ENCODE data around the gene MAPK9. TPM values are rescaled to one million over a fixed set of nuclear protein-coding genes. Genes with fewer than 3 reads are reported as not detected.
A peak's percentile ranks its signal among the peaks of the same experiment; 100 is the strongest.

MAPK9 gene
- total RNA-seq, 1 experiment from 2014 or later, result 38.6 TPM

DNA sequence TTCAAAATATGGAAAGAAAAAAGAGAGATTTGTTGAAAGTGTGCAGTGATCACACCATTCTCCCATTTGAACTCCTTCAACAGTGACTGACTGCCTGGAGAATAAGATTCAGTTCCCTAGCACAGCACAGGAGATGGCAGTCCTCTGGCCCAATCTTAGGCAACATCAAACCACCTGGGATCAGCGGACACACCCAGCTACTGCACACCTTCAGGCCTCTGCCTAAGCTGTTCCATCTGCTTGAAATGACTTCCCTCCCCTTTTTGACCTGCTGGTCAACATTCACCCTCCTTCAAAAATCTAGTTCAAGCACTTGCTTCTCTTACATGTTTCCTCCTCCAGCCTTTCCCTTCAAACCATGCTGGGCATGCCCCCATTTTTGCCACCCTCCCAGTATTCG is 4.5 kb downstream of the MAPK9 start:
- H3K18ac ChIP-seq (ENCODE audit: insufficient read length, low read depth, low read length), result no peak overlapping the region
- Mint-ChIP-seq H3K4me3 (no peak overlapping the region), H3K36me3 (ENCODE audit: insufficient read depth in 1 of 3, low read depth in 3 of 3) (peaks cover 26 to 29% (median 26%) of the 10 kb centered on the region in 3 experiments), H3K4me1 (peaks cover 21 to 35% of the 10 kb centered on the region in 2 experiments), H3K9me3 (peaks cover 0 to 2% of the 10 kb centered on the region in 2 experiments; a peak in 2 of 5 replicates), H3K27me3 (ENCODE audit: low read depth) (no peaks in the 10 kb centered on the region), H3K27ac (peak overlapping the region in 1 of 3 experiments; percentile 8; a peak in 1 of 7 replicates)
- no peak for DNase-seq
- TF ChIP-seq, protein P1, sequence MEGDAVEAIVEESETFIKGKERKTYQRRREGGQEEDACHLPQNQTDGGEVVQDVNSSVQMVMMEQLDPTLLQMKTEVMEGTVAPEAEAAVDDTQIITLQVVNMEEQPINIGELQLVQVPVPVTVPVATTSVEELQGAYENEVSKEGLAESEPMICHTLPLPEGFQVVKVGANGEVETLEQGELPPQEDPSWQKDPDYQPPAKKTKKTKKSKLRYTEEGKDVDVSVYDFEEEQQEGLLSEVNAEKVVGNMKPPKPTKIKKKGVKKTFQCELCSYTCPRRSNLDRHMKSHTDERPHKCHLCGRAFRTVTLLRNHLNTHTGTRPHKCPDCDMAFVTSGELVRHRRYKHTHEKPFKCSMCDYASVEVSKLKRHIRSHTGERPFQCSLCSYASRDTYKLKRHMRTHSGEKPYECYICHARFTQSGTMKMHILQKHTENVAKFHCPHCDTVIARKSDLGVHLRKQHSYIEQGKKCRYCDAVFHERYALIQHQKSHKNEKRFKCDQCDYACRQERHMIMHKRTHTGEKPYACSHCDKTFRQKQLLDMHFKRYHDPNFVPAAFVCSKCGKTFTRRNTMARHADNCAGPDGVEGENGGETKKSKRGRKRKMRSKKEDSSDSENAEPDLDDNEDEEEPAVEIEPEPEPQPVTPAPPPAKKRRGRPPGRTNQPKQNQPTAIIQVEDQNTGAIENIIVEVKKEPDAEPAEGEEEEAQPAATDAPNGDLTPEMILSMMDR (conservative IDR thresholded peaks at IDR 0.05), result no peak
- WGBS (ENCODE audit: extremely low coverage, insufficient read length, low lambda C conversion rate), result no CpG with 5 or more reads among the region's 2 CpGs
- no peak overlapping the region for H3K4ac ChIP-seq (ENCODE audit: low read depth, low read length)
- H4K5ac ChIP-seq (ENCODE audit: insufficient read length, low read depth, low read length), result no peak overlapping the region
- H3K4me1 ChIP-seq (ENCODE audit: insufficient read depth, low read length), result peaks cover 2% of the 10 kb centered on the region; the same call in 1 of the 2 replicates
- no peak overlapping the region for H2BK120ac ChIP-seq (ENCODE audit: low read depth, low read length, poor library complexity, severe bottlenecking)
- no peak overlapping the region for H3K27ac ChIP-seq (ENCODE audit: insufficient read length, low read depth, low read length)
- H2BK20ac ChIP-seq (ENCODE audit: low read depth, low read length, poor library complexity, severe bottlenecking), result no peak overlapping the region
- H3K23ac ChIP-seq (ENCODE audit: insufficient read length, low read depth, low read length), result no peak overlapping the region
- H2AK5ac ChIP-seq (ENCODE audit: insufficient read length, low read length), result no peak overlapping the region
- H3K56ac ChIP-seq (ENCODE audit: insufficient read length, low read depth, low read length), result no peak overlapping the region
- H3K14ac ChIP-seq (ENCODE audit: insufficient read depth, low read length), result no peak overlapping the region
- H3K4me2 ChIP-seq (ENCODE audit: insufficient read depth, insufficient read length, low read length), result no peak overlapping the region
- H3T11ph ChIP-seq (ENCODE audit: low read length), result no peak overlapping the region
- H4K8ac ChIP-seq (replicated peaks; ENCODE audit: insufficient read length, low read depth, low read length), result no peak overlapping the region
- no peak overlapping the region for H2AFZ ChIP-seq (ENCODE audit: low read length)
- H3K79me2 ChIP-seq (ENCODE audit: insufficient read depth, low read length), result peaks cover 12% of the 10 kb centered on the region; the same call in 1 of the 2 replicates
- no peak overlapping the region for H2BK5ac ChIP-seq (ENCODE audit: insufficient read length, low read length)
- H2BK15ac ChIP-seq (ENCODE audit: low read depth, low read length), result no peak overlapping the region
- H3K23me2 ChIP-seq (ENCODE audit: insufficient read length, low read depth, low read length, poor library complexity, severe bottlenecking), result peaks cover 2% of the 10 kb centered on the region
- H3K9ac ChIP-seq (ENCODE audit: extremely low read depth, insufficient read length, low read length), result no peak overlapping the region
- peaks cover 4% of the 10 kb centered on the region for H3K79me1 ChIP-seq (ENCODE audit: insufficient read depth, low read depth, low read length, poor library complexity, severe bottlenecking)
- H4K20me1 ChIP-seq (ENCODE audit: control insufficient read depth, insufficient read depth, insufficient read length), result no peaks in the 10 kb centered on the region
- H2BK12ac ChIP-seq (ENCODE audit: insufficient read length, low read depth, low read length), result no peak overlapping the region
- H3K27me3 ChIP-seq (ENCODE audit: insufficient read depth, low read length), result no peaks in the 10 kb centered on the region
- H4K91ac ChIP-seq (ENCODE audit: insufficient read length, low read depth, low read length), result no peak overlapping the region
- H3K9me3 ChIP-seq (ENCODE audit: control insufficient read depth, low read depth, low read length), result no peaks in the 10 kb centered on the region

Measured in H9 (cell line).